ENCODE measurements around the gene BAHCC1.

GRCh38 chr17:81487487-81488275 is 92.4 kb downstream of the BAHCC1 start:
- no peak for TF ChIP-seq EZH2 (IDR thresholded peaks at IDR 0.05; ENCODE audit: low read length, missing control alignments)
- TF ChIP-seq, protein P1, sequence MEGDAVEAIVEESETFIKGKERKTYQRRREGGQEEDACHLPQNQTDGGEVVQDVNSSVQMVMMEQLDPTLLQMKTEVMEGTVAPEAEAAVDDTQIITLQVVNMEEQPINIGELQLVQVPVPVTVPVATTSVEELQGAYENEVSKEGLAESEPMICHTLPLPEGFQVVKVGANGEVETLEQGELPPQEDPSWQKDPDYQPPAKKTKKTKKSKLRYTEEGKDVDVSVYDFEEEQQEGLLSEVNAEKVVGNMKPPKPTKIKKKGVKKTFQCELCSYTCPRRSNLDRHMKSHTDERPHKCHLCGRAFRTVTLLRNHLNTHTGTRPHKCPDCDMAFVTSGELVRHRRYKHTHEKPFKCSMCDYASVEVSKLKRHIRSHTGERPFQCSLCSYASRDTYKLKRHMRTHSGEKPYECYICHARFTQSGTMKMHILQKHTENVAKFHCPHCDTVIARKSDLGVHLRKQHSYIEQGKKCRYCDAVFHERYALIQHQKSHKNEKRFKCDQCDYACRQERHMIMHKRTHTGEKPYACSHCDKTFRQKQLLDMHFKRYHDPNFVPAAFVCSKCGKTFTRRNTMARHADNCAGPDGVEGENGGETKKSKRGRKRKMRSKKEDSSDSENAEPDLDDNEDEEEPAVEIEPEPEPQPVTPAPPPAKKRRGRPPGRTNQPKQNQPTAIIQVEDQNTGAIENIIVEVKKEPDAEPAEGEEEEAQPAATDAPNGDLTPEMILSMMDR (conservative IDR thresholded peaks at IDR 0.05 in 1 of 2, IDR thresholded peaks at IDR 0.05 in 1 of 2; ENCODE audit: low read depth in 1 of 2, low read length in 2 of 2), result no peak
